Thoracic aorta (tissue), 2 donors: ENCODE results near the gene CHCHD6. TPM values are rescaled to one million over a fixed set of nuclear protein-coding genes. Genes with fewer than 3 reads are reported as not detected.

Experiments used
- ATAC-seq: fragments of 150-250 bp; one replicate; pipeline ENCODE4 v1.8.0; 2017; ENCODE audit warnings: low read depth; ENCODE audit not compliant: insufficient number of reproducible peaks, low FRiP score
- DNase-seq: peaks from one replicate; pipeline ENCODE4 v3.0.0-alpha.2; 2020; ENCODE audit warnings: low spot score
- H3K27ac ChIP-seq, 2 donors: fragments of 200-600 bp; sonication (generic); 1 replicate in 1 of 2; 2 replicates in 1 of 2; pipeline ENCODE4 v1.5.1; 2016; ENCODE audit warnings: mild to moderate bottlenecking in 2 of 2, moderate library complexity in 2 of 2
- H3K27me3 ChIP-seq: fragments of 200-600 bp; sonication (generic); replicated peaks from 2 replicates; pipeline ENCODE4 v1.6.0; 2016; ENCODE audit warnings: mild to moderate bottlenecking; ENCODE audit not compliant: insufficient read depth
- H3K36me3 ChIP-seq: fragments of 200-600 bp; sonication (generic); one replicate; pipeline ENCODE4 v1.5.1; 2016
- H3K4me1 ChIP-seq, 2 donors: fragments of 200-600 bp; sonication (generic); 1 replicate in 1 of 2; 2 replicates in 1 of 2; pipeline versions ENCODE4 v1.5.1 to v1.6.0; 2016; ENCODE audit warnings: low read depth in 2 of 2, mild to moderate bottlenecking in 1 of 2; ENCODE audit not compliant: control insufficient read depth in 1 of 2
- H3K4me3 ChIP-seq: fragments of 200-600 bp; sonication (generic); 2 replicates; pipeline ENCODE4 v1.5.1; 2016; ENCODE audit warnings: mild to moderate bottlenecking
- H3K9me3 ChIP-seq: fragments of 200-600 bp; sonication (generic); 2 replicates; pipeline ENCODE4 v1.5.1; 2016
- CTCF ChIP-seq: fragments of 200-600 bp; sonication (generic); IDR thresholded peaks from one replicate; pipeline ENCODE4 v1.5.1; 2019; ENCODE audit warnings: antibody characterized with exemption
- total RNA-seq, 2 donors: library from RNA; depleted of rRNA; stranded (reverse); fragments of >200 nt; gene quantifications; one replicate each; pipeline versions ENCODE4 v1.1.0 to v1.2.3, GENCODE V29; 2016

CHCHD6 gene
- total RNA-seq, 2 donors from 2014 or later: 12.5 to 17.1 TPM

GRCh38 chr3:126827121-126827520, 123.1 kb downstream of the CHCHD6 start:
- Histone ChIP-seq H3K4me3 (no peak overlapping the region), H3K9me3 (no peaks in the 10 kb centered on the region), H3K4me1 (no peaks in the 10 kb centered on the region), H3K36me3 (no peaks in the 10 kb centered on the region), H3K27me3 (no peaks in the 10 kb centered on the region), H3K27ac (no peak overlapping the region)
- DNase-seq (no peak), ATAC-seq (no peak)
- no peak for TF ChIP-seq CTCF

- ATAC-seq: no peak
- no peak overlapping the region for H3K4me3 ChIP-seq
- H3K27ac ChIP-seq: no peak overlapping the region
- no peaks in the 10 kb centered on the region for H3K9me3 ChIP-seq
- TF ChIP-seq CTCF: no peak
- no peaks in the 10 kb centered on the region for H3K4me1 ChIP-seq
- H3K36me3 ChIP-seq: no peaks in the 10 kb centered on the region
- no peak for DNase-seq
- H3K27me3 ChIP-seq: no peaks in the 10 kb centered on the region
Observed at GRCh38 chr3:126828306-126828705, 124.3 kb downstream of the CHCHD6 start.

GRCh38 chr3:126832933-126833332, 128.9 kb downstream of the CHCHD6 start:
- no peaks in the 10 kb centered on the region for H3K9me3 ChIP-seq
- H3K27ac ChIP-seq: no peak overlapping the region
- H3K4me3 ChIP-seq: no peak overlapping the region
- DNase-seq: no peak
- no peaks in the 10 kb centered on the region for H3K27me3 ChIP-seq
- H3K36me3 ChIP-seq: no peaks in the 10 kb centered on the region
- H3K4me1 ChIP-seq: no peaks in the 10 kb centered on the region
- ATAC-seq: no peak
- no peak for TF ChIP-seq CTCF

GRCh38 chr3:126834596-126835471, 130.8 kb downstream of the CHCHD6 start:
- Histone ChIP-seq H3K9me3 (no peaks in the 10 kb centered on the region), H3K27ac (no peak overlapping the region)

More at GRCh38 chr3:126834596-126835471, 130.8 kb downstream of the CHCHD6 start:
- Histone ChIP-seq H3K36me3 (no peaks in the 10 kb centered on the region), H3K4me1 (no peaks in the 10 kb centered on the region), H3K4me3 (no peak overlapping the region), H3K27me3 (no peaks in the 10 kb centered on the region)
- no peak for TF ChIP-seq CTCF
- DNase-seq (no peak), ATAC-seq (no peak)
